Measurements from ENCODE around the gene U2AF1L4.

U2AF1L4 gene

GRCh38 chr19:35733180-35734125, 11.8 kb downstream of the U2AF1L4 start:
- no peak for TF ChIP-seq EZH2phosphoT487 (IDR thresholded peaks at IDR 0.05; ENCODE audit: borderline replicate concordance, low read length)
- TF ChIP-seq CTCF (IDR thresholded peaks at IDR 0.05; ENCODE audit: low read depth, low read length, poor library complexity, severe bottlenecking) = no peak
- Histone ChIP-seq H3K36me3 (ENCODE audit: control insufficient read depth, low read length) (peaks cover 91% of the 10 kb centered on the region), H3K4me3 (ENCODE audit: low read length) (no peak overlapping the region), H3K4me2 (ENCODE audit: low read length) (no peak overlapping the region), H3K9me3 (ENCODE audit: control insufficient read depth, insufficient read depth, low read length) (no peaks in the 10 kb centered on the region), H3K4me1 (ENCODE audit: control insufficient read depth, low read length) (peaks cover 15% of the 10 kb centered on the region), H4K20me1 (ENCODE audit: control insufficient read depth, insufficient read depth, low read depth, low read length) (no peaks in the 10 kb centered on the region), H3F3A (ENCODE audit: control insufficient read depth, insufficient read depth) (peaks cover 10% of the 10 kb centered on the region), H3K9me2 (replicated peaks; ENCODE audit: control insufficient read depth, low read length) (no peaks in the 10 kb centered on the region), H3K27ac (ENCODE audit: low read depth, low read length) (no peak overlapping the region), H3K27me3 (ENCODE audit: control insufficient read depth, low read length) (no peaks in the 10 kb centered on the region), H3K79me2 (ENCODE audit: control insufficient read depth, low read length) (no peaks in the 10 kb centered on the region)

- peaks cover 91% of the 10 kb centered on the region for H3K36me3 ChIP-seq (ENCODE audit: control insufficient read depth, low read length)
- no peaks in the 10 kb centered on the region for H3K79me2 ChIP-seq (ENCODE audit: control insufficient read depth, low read length)
- H3K27me3 ChIP-seq (ENCODE audit: control insufficient read depth, low read length) = no peaks in the 10 kb centered on the region
- TF ChIP-seq CTCF (IDR thresholded peaks at IDR 0.05; ENCODE audit: low read depth, low read length, poor library complexity, severe bottlenecking) (no peak), EZH2phosphoT487 (IDR thresholded peaks at IDR 0.05; ENCODE audit: borderline replicate concordance, low read length) (no peak)
- H3K4me2 ChIP-seq (ENCODE audit: low read length) = no peak overlapping the region
- no peak overlapping the region for H3K27ac ChIP-seq (ENCODE audit: low read depth, low read length)
- peaks cover 14% of the 10 kb centered on the region for H3K4me1 ChIP-seq (ENCODE audit: control insufficient read depth, low read length)
- no peaks in the 10 kb centered on the region for H4K20me1 ChIP-seq (ENCODE audit: control insufficient read depth, insufficient read depth, low read depth, low read length)
- H3K9me2 ChIP-seq (replicated peaks; ENCODE audit: control insufficient read depth, low read length) = no peaks in the 10 kb centered on the region
- peaks cover 10% of the 10 kb centered on the region for H3F3A ChIP-seq (ENCODE audit: control insufficient read depth, insufficient read depth)
- H3K9me3 ChIP-seq (ENCODE audit: control insufficient read depth, insufficient read depth, low read length) = no peaks in the 10 kb centered on the region
- H3K4me3 ChIP-seq (ENCODE audit: low read length) = no peak overlapping the region
Observed at GRCh38 chr19:35732540-35733179, 12.6 kb downstream of the U2AF1L4 start.

GRCh38 chr19:35731779-35732405, 13.3 kb downstream of the U2AF1L4 start:
- H3K4me2 ChIP-seq (ENCODE audit: low read length) = no peak overlapping the region
- H3K27ac ChIP-seq (ENCODE audit: low read depth, low read length) = no peak overlapping the region
- H3K27me3 ChIP-seq (ENCODE audit: control insufficient read depth, low read length) = no peaks in the 10 kb centered on the region
- peaks cover 4% of the 10 kb centered on the region; the same call in 1 of the 2 replicates for H3F3A ChIP-seq (ENCODE audit: control insufficient read depth, insufficient read depth)
- H3K9me3 ChIP-seq (ENCODE audit: control insufficient read depth, insufficient read depth, low read length) = no peaks in the 10 kb centered on the region
- H3K4me3 ChIP-seq (ENCODE audit: low read length) = no peak overlapping the region
- no peak for TF ChIP-seq CTCF (IDR thresholded peaks at IDR 0.05; ENCODE audit: low read depth, low read length, poor library complexity, severe bottlenecking)
- TF ChIP-seq EZH2phosphoT487 (IDR thresholded peaks at IDR 0.05; ENCODE audit: borderline replicate concordance, low read length) = no peak
- H3K9me2 ChIP-seq (replicated peaks; ENCODE audit: control insufficient read depth, low read length) = no peaks in the 10 kb centered on the region
- H3K79me2 ChIP-seq (ENCODE audit: control insufficient read depth, low read length) = no peaks in the 10 kb centered on the region
- H4K20me1 ChIP-seq (ENCODE audit: control insufficient read depth, insufficient read depth, low read depth, low read length) = no peaks in the 10 kb centered on the region
- H3K4me1 ChIP-seq (ENCODE audit: control insufficient read depth, low read length) = peaks cover 6% of the 10 kb centered on the region
- H3K36me3 ChIP-seq (ENCODE audit: control insufficient read depth, low read length) = peaks cover 92% of the 10 kb centered on the region
